DMS153 treated with DMSO at 0.1 percent for 48 hours (cell line): ENCODE data around the gene SART1.

Experiments used
- DNase-seq: peaks from one replicate; lab custom pipeline; 2025; ENCODE audit not compliant: unreplicated experiment; lab: John Stamatoyannopoulos, UW

Gene SART1

DNA sequence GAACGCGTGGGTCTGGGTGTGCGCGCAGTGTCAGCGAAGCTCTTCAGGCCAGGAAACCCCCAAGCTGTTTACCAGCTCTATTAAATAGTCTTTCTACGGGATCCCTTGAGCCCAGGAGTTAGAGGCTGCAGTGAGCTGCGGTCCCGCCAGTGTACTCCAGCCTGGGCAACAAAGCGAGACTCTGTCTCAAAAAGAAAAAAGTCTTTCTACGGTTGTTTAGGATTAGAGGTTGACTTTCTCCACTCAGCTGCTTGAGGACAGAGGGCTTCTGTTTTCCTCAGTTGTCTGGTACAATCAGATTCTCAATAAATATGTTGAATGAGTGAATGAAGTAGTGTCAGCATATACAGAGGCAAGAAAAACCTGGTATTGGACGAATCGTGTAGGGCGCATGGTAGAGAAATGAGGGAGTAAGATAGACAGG, 619 bp downstream of the SART1 start:
- no peak for DNase-seq

GRCh38 chr11:65964906-65965305, 3.4 kb downstream of the SART1 start:
- no peak for DNase-seq

GRCh38 chr11:65965986-65966762, 4.6 kb downstream of the SART1 start:
- DNase-seq = no peak

DNA sequence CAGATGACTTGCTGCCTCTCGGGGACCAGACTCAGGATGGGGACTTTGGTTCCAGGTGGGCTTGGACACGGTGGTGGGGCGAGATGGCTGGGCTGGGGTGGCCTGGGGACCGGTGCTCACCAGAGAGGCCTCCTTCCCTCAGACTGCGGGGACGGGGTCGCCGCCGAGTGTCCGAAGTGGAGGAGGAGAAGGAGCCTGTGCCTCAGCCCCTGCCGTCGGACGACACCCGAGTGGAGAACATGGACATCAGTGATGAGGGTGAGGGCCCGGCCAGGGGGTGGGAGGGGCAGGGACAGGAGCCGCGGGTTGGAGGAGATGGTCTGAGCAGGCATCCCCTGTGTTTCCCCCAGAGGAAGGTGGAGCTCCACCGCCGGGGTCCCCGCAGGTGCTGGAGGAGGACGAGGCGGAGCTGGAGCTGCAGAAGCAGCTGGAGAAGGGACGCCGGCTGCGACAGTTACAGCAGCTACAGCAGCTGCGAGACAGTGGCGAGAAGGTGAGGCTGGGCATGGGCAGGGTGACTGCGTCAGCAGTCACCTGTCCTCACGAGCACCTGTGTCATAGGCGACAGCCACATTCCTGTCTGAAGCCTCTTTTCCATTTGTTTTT, 5.9 kb downstream of the SART1 start:
- no peak for DNase-seq

DNA sequence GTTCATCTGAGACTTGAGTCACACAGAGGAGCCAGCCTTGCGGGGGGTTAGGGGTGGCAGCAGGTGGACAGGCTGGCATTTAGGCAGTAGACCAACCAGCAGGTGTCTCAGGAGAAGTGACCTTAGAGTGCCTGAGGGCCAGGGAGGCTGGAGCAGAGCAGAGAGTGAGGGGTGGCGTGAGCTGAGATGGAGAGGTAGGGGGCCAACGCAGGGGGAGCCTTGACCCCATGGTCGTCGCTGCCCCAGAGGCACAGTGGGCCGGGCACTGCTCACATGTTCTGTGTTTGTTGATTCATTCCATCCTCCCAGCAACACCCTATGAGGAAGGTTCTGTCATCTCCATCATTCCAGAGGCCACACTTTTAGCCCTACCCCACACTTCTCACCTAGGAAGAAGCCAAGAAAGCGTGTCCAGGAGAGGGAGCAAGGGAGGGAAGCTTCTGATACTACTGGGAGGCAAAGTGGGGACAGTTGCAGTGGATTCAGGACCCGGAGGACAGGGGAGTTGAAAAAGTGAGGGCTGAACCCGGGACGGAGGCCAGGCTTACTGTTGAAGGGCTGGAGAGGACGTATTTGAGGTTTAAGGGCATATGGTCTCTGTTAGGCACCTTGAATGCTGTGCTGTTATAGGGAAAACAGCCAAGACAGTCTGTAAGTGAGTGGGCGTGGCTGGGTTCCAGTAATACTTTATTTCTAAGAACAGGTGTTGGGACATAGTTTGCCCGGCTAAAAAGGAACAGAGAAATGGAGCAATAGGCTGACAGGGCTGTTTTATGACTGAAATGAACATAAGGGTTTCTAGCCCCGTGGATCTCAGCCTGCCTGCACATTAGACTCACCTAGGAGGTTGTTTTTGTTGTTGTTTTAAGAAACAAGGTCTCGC, 7.3 kb downstream of the SART1 start:
- no peak for DNase-seq

DNA sequence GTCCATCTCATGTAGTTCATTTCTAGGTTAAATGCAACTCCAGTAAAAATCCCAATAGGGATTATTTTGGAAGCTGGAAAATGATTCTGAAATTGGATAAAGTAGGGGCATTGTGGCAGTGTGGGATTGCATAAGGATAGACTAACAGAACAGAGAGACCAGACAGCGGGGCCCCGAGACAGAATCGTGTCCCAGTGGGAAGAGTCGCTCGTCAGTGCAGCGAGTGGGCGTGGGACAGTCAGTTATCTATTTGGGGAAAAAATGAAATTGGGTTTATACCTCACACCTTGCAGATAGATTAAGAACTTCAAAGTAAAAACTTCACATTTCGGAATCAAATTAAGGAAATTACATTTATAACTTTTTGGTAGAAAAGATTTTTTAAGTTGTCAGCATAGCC, 10.6 kb downstream of the SART1 start:
- no peak for DNase-seq

DNA sequence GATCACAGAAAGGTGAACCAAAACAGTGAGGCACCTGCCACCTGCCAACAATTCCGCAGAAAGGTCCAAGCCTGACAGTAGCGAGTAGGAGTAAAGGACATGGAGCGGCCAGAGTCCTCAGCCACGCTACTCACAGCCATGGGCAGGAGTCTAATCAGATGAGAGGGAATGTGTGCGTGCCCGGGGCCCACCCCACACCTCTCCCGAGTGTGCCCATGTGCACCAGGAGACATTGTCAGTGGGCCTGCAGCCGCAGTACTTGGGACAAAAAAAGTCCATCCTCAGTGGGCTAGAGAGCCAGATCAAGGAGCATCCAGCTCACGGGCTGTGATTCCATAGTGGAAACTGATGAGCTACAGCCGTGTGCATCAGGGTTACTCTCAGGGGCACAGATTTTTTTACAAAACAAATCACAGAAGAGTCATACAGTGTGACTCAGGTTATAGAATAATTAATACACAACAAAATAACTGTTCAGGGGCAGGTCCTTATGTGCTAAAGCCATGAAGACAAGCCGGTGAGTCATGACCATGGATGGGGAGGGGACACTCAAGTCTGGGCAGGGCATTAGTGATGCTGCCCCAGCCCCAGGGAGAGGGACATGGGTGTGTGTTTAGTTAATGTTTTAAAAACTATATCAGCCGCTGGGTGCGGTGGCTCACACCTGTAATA, 12.0 kb downstream of the SART1 start:
- DNase-seq = no peak

DNA sequence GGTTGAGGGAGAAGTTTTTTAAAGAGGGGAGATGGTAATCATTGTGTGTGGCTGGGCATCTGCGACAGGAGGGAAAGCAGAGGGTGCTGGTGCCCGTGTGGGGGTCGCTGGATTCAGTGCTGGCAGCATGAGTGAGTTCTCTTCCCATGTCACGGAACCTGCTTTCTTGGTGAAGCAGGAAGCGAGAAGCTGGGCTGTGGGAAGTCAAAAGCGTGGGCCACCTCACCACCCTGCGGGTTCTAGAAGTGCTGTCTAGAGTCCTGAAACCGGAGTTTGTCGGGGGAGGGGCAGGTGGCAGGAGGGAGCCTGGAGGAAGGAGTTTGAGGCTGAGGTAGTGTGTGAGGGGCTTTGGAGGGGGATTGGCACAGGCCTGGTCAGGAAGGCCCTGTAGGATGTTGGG, 14.2 kb downstream of the SART1 start:
- no peak for DNase-seq

GRCh38 chr11:65976216-65977176, 15.0 kb downstream of the SART1 start:
- no peak for DNase-seq

DNA sequence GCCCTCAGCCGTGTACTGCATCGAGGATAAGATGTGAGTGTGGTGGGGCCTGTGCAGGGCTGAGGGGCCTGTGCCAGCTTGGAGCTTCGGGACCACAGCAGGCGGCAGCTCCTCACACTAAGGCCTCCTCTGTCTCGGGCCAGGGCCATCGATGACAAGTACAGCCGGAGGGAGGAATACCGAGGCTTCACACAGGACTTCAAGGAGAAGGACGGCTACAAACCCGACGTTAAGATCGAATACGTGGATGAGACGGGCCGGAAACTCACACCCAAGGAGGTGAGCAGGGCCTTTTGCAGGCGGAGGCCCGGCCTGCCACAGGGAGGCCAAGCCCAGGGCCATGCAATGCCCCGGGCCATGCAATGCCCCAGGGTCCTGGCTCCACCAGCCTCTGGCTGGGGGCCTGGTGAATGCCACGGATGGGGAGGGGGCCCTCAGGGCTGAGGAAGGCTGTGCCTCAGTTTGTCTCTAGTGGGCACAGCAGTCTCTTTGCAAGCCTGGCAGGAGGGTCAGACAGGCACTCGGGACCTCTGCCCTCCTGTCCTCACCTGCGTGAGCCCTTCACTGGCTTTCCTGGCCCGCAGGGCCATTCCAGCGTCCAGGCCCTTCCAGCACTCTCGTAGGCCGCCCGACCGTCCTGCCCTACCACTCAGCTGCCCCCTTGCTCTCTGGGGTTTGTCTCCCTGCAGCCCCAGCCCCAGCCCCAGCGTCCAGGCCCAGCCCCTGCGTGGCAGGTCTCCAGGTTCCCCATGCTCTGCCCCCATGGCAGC, 16.3 kb downstream of the SART1 start:
- no peak for DNase-seq

DNA sequence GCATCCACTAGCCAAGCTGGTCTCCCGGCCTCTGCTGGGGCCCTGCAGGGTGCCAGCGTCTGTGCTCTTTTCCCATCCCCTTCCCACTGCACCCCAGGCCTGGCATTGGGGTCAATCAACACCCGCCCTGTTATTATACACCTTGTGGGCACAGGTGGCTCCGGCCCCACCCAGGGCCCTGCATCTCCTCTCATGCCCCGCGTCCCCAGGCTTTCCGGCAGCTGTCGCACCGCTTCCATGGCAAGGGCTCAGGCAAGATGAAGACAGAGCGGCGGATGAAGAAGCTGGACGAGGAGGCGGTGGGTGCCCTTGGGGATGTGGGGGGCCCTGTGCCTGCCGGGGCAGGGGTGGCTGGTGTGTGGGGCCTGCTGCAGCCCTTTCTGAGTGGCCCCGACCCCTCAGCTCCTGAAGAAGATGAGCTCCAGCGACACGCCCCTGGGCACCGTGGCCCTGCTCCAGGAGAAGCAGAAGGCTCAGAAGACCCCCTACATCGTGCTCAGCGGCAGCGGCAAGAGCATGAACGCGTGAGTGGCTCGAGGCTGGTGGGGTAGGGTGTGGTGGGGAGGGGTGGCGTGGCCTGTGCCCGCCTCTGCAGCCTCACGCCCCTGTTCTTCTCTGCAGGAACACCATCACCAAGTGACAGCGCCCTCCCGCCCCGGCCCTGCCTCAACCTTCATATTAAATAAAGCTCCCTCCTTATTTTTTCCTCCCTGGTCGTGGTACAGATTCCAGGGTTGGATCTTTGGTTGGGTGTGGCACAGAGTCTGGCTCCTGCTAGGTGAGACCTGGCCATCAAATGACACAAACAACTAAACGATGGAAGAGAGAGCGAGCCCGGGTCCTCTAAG, 17.1 kb downstream of the SART1 start:
- no peak for DNase-seq

DNA sequence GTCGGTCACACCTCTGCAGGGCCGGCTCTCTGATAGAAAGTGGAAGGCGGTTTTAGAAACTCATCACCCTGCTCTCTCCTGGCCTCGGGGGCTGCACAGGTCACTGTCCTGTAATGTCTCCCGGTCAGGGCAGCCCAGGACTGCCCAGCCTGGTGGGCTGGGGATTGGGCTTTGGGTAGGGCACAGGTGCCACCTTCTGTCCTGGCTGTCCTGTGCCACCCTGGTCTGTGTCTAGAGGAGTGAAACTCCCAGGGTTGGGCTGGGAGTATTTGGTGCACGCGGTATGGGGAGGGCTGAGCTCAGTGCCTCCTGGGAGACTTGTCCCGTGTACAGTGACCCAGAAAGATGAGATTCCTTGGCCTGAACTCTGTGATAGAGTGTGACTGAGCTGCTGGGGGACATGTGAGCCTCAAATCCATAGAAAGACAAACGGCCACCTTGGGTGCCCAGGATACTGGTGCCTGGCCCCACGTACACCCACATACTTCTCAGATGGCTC, 17.8 kb downstream of the SART1 start:
- DNase-seq = no peak

GRCh38 chr11:65981101-65981740, 19.7 kb downstream of the SART1 start:
- no peak for DNase-seq

- DNase-seq = no peak
Observed at GRCh38 chr11:65981972-65982823, 20.7 kb downstream of the SART1 start.

GRCh38 chr11:65982824-65983588, 21.5 kb downstream of the SART1 start:
- no peak for DNase-seq

GRCh38 chr11:65983589-65983987, 22.1 kb downstream of the SART1 start:
- no peak for DNase-seq
